HG03025 (cell line): ENCODE measurements around the gene CTXN3.

Experiments used
- ATAC-seq: cut with Tn5 transposase; IDR thresholded peaks from one replicate; pipeline ENCODE4 v1.9.1; 2021; ENCODE audit warnings: mild to moderate bottlenecking, moderate library complexity; ENCODE audit not compliant: unreplicated experiment, low FRiP score

Gene CTXN3

GRCh38 chr5:127696683-127697082 is 47.8 kb downstream of the CTXN3 start:
- no peak for ATAC-seq

- ATAC-seq, result no peak
Measured at GRCh38 chr5:127697894-127698600, 49.2 kb downstream of the CTXN3 start.

DNA sequence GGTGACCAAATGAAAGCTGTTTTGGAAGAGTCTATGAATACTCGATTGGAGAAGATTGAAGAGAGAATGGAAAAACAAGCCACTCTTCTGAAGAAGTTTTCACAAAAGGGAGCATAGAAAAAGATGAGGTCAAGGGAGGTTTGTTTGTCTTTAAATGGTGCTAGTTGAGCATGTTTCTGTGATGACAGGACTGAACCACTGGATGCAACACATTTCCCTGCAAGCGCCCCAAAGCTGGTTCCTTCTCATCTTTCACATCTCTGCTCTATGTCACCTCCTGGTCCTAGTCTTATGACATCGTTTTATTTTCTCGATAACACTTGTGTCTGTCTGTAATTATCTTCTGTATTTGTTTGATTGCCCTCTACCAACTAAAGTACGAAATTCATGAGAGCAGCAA is 50.5 kb downstream of the CTXN3 start:
- no peak for ATAC-seq

DNA sequence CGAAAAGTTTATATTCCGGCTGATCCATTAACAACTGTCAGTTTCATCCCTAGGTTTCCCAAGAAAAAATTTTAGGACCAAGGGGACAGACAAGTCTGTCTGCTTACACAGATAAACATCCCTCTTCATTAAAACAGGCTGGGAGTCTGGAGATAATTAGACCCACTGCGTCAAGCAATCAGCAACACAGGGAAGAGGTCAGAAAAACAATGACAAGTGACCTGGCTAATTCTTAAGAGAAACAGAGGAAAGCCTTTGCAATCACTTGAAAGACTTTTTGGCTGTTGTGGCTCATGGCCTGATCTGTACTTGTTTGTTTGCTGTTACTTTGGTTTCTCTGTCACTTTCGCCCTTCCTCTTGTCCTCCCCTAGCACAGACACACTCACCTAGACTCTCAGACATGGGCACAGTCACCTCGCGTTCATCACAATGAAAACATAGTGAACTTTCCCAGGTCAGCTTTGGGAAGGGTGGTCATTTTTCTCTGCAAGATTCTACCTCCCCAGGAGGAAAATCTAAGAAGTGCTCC is 51.4 kb downstream of the CTXN3 start:
- no peak for ATAC-seq

DNA sequence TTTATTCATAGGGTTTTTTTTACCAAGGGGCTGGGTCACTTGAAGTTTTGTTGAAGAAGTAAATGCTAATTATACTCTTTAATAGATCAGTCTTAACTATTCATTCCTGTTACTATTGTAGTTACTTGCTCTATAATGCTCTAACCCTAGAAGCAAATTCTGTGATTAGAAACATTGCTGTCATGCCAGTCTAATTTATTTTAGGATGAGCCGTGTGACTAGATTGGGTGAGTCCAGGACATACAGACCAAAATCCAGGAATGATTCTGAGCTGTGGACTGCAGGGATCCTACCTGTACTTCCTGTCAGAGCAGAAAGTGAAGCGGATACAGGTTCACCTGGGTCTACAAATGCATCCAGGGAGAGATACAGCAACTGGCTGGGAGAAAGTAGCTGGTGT is 53.6 kb downstream of the CTXN3 start:
- no peak for ATAC-seq

DNA sequence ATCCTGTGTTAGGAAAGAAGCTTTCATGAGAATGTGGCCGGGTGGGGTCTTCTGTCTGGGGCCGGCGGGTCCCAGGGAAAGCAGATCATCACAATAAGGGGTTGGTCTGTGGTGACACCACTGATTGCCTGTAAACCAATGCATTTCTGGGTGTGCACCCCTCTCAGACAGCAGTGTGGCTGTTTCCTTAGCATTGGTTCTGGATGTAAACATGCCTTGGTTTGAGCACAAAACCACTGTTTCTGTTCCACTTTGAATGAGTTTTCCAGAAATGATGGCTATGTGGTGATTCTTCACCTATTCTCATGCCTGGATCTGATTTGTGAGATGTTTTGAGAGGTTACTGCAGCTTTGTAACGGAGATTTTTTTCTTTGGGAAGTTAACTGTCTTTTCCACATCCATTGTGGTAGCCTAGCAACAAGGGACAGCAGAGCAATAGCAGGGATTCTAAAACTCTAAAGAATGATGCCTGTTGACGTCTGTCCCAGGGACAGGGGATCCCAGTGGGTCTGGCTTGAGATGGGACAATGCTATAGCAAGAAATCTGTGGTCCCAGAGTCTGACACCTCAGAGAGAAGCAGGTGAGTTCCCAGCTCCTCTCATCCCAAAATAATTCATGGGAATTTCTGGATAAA is 54.2 kb downstream of the CTXN3 start, which contains the start of gene CCDC192:
Gene CCDC192, plus strand, starts transcription at position 466 of the 636 bp plus-strand sequence. Its CDS starts 55 bp downstream, at position 521.
- ATAC-seq, result no peak

GRCh38 chr5:127705120-127705892 is 56.4 kb downstream of the CTXN3 start:
- ATAC-seq, result no peak

DNA sequence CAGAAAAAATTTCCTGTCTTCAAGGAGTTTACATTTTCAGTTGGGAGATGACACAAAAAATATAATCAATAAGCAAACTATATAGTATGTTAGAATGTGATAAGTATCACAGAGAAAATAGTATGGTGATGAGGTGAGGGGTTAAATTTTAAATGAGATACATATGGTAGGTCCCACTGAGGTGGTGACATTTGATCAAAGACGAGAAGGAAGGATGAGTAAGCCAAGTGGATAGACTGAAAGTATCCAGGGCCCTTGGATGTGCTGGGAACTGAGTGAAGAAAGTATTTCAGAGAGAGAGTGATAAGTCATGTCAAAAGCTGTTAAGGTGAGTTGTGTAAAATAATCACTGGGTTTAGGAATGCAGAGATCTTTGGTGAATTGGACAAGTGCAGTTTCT is 57.8 kb downstream of the CTXN3 start:
- ATAC-seq, result no peak

DNA sequence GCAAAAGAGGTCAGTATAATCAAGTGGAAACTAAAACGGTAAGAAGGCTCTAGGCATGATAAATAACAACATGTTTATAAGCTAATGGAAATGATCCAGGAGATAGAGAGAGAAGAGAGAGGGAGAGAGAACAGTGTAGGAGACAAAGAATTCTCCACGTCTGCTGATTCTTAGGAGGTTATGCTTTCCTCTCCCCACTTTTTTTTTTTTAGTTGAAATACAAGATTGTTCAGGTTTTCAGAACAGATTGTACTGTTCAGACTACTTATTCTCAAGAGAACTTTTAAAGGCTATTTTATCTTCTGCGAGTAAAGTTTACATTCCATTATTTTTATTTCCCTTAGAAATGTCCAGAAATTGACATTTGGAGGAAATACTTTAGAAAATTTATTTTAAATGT is 58.3 kb downstream of the CTXN3 start:
- ATAC-seq, result no peak
